Bronchial epithelial cell (primary cell): ENCODE measurements around the gene NFIA. TPM values are rescaled to one million over a fixed set of nuclear protein-coding genes. Genes with fewer than 3 reads are reported as not detected.

Source experiments
- DNase-seq: peaks from one replicate; pipeline ENCODE4 v3.0.0-alpha.2; 2010; ENCODE audit warnings: low read depth
- FAIRE-seq: peaks from 2 replicates; lab custom pipeline; 2011; peaks lifted over from hg19 to GRCh38; lab: Jason Lieb, UNC
- H3K27me3 ChIP-seq: 2 replicates; pipeline ENCODE4 v1.5.1; 2011; ENCODE audit warnings: low read length; ENCODE audit not compliant: control insufficient read depth, insufficient read depth
- H3K36me3 ChIP-seq: 2 replicates; pipeline ENCODE4 v1.5.1; 2011; ENCODE audit warnings: low read length; ENCODE audit not compliant: control insufficient read depth, insufficient read depth
- H3K4me3 ChIP-seq: 2 replicates; pipeline ENCODE4 v1.5.1; 2011; ENCODE audit warnings: mild to moderate bottlenecking, low read depth, low read length, control low read depth
- CTCF ChIP-seq: IDR thresholded peaks from 2 replicates; pipeline ENCODE4 v1.5.1; 2011; ENCODE audit warnings: mild to moderate bottlenecking, moderate library complexity, low read length, control low read depth, inconsistent platforms; ENCODE audit not compliant: insufficient read depth, severe bottlenecking
- total RNA-seq: library from RNA; depleted of rRNA; stranded (reverse); fragments of >200 nt; gene quantifications from 2 replicates; pipeline ENCODE4 v1.2.1, GENCODE V29; 2014

NFIA gene
- total RNA-seq, 1 donor from 2014 or later, result 7.4 TPM

GRCh38 chr1:61419657-61420056 is 337.3 kb downstream of the NFIA start:
- Histone ChIP-seq H3K4me3 (no peak overlapping the region), H3K36me3 (no peaks in the 10 kb centered on the region), H3K27me3 (no peaks in the 10 kb centered on the region)
- TF ChIP-seq CTCF, result no peak
- no peak for FAIRE-seq
- no peak for DNase-seq

- Histone ChIP-seq H3K36me3 (no peaks in the 10 kb centered on the region), H3K27me3 (no peaks in the 10 kb centered on the region), H3K4me3 (no peak overlapping the region)
- DNase-seq (no peak), FAIRE-seq (no peak)
- TF ChIP-seq CTCF, result no peak
Observed at GRCh38 chr1:61420243-61420642, 337.9 kb downstream of the NFIA start.

- DNase-seq, result no peak
- TF ChIP-seq CTCF, result no peak
- H3K27me3 ChIP-seq, result no peaks in the 10 kb centered on the region
- no peak for FAIRE-seq
- H3K4me3 ChIP-seq, result no peak overlapping the region
- H3K36me3 ChIP-seq, result no peaks in the 10 kb centered on the region
Observed at GRCh38 chr1:61420909-61421835, 338.8 kb downstream of the NFIA start.

- DNase-seq (peak; percentile 15), FAIRE-seq (no peak)
- no peak overlapping the region for H3K4me3 ChIP-seq
- H3K36me3 ChIP-seq, result no peaks in the 10 kb centered on the region
- no peaks in the 10 kb centered on the region for H3K27me3 ChIP-seq
- no peak for TF ChIP-seq CTCF
Observed at GRCh38 chr1:61423643-61424042, 341.3 kb downstream of the NFIA start.

GRCh38 chr1:61424382-61424781 is 342.0 kb downstream of the NFIA start:
- TF ChIP-seq CTCF, result no peak
- H3K27me3 ChIP-seq, result no peaks in the 10 kb centered on the region
- H3K4me3 ChIP-seq, result no peak overlapping the region
- H3K36me3 ChIP-seq, result no peaks in the 10 kb centered on the region
- no peak for FAIRE-seq
- peak; percentile 89 for DNase-seq
